HK-2 (cell line): ENCODE data around the gene ADK.

Experiments used
- DNase-seq: peaks from one replicate; pipeline ENCODE4 v3.0.0-alpha.2; 2018; ENCODE audit not compliant: unreplicated experiment

The ADK gene

DNA sequence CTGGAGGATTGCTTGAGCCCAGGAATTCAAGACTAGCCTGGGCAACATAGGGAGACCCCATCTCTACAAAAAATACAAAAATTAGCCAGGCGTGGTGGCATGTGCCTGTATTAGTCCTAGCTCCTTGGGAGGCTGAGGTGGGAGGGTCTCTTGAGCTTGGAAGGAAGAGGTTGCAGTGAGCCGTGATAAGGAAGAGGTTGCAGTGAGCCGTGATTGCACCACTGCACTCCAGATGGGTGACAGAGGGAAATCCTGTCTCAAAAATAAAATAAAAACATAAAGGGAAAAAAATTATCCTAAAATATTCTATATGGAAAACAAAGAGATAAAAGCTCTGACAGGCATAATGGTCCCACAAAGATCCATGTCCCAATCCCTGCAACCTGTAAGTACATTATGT lies 587.5 kb downstream of the ADK start:
- DNase-seq, result no peak

DNA sequence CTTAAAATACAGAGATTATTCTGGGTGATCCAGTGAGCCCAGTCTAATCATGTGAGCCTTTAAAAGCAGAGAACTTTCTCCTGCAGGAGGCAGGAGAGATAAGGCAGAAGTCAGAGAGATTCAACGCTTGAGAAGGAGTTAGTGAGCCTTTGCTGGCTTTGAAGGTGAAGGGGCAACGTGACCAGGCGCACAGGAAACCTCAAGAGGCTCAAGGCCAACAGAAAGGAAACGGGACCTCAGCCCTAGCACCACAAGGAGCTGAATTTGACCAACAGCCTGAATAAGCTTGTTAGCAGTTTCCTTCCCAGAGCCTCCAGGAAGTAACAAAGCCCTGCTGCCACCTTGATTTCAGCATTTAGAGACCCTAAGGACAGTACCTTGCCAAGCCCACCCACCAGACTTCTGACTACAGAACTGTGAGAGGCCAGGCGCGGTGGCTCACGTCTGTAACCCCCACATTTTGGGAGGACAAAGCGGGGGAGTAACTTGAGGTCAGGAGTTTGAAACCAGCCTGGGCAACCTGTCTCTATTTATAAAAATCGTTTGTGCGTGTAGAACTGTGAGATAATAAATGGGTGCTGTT lies 588.1 kb downstream of the ADK start:
- no peak for DNase-seq

DNA sequence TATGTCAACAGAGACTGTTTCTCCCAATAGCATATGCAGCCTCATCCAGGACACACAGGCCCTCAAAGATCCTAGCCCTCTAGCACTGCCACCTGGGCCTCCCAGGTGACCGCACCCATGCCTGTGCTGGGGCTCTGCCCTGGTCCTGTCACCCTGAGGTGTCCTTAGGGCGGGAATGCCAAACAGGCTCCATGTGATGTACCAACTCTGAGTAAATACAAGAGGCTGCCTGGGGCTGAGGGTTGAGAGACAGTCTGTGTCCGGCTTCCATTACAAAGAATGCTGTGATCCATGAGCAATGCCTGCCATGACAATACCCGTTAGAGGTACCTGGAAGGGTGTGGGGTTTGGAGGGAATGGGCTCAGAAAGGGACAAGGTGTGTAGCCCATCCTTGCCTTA lies 592.4 kb downstream of the ADK start:
- no peak for DNase-seq

DNA sequence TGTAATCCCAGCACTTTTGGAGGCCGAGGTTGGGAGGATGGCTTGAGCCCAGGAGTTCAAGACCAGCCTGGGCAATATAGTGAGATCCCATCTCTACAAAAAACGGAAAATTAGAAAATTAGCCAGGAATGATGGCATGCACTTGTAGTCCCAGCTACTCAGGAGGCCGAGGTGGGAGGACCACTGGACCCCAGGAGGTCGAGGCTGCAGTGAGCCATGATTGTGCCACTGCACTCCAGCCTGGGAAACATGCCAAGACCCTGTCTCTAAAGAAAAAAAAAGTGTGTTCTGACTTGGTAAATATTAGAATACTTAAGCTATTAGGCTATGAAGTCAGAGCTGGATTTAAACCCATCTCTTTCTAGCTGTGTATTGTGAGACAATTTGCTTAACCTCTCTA lies 594.4 kb downstream of the ADK start:
- DNase-seq, result no peak

DNA sequence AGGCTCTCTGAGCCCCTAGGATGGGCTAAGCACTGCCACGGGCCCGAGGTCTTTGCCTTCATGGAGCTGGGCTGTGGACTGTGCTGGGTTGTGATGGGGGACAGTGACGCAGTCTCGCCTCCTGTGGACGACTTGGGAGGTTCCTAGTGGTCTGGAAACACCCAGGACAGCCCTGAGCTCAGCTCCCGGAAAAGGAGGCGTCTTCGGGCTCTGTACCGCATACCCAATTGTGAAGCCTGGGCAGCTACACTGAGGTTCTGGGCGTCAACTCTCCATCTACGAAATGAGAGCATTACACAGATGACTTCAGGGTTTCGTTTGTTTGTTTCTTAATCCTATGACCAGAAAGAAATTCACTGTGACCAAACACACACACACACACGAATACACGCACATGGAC lies 595.8 kb downstream of the ADK start:
- no peak for DNase-seq

DNA sequence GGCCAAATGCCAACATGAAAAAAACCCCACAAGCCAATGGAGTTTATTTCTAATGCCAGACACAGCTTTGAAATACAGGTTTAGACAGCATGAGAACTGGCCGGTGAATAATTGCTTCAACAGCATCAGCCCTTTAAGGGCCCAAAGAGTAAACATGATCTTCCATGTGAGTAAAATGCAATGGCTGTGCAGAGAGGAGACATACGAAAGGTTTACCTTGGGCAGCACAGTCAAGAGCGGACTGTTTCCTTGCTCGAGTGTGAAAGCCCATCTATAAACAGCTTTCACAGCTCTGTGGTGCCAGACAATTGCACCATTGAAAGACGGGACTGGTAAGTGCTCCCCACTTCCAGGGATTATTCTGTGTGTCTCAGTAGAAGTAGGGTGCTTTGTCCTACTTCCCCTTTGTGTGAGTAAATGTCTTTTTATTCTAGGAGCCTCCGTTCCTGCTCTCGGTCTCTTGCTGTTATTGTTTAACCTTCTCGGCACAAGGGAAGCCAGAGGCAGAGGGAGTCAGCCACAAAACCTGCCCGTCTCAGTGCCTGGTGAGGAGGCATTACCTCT lies 597.5 kb downstream of the ADK start:
- no peak for DNase-seq

GRCh38 chr10:74750848-74751274 lies 599.8 kb downstream of the ADK start:
- DNase-seq, result no peak

GRCh38 chr10:74752371-74753040 lies 601.5 kb downstream of the ADK start:
- DNase-seq, result no peak

DNA sequence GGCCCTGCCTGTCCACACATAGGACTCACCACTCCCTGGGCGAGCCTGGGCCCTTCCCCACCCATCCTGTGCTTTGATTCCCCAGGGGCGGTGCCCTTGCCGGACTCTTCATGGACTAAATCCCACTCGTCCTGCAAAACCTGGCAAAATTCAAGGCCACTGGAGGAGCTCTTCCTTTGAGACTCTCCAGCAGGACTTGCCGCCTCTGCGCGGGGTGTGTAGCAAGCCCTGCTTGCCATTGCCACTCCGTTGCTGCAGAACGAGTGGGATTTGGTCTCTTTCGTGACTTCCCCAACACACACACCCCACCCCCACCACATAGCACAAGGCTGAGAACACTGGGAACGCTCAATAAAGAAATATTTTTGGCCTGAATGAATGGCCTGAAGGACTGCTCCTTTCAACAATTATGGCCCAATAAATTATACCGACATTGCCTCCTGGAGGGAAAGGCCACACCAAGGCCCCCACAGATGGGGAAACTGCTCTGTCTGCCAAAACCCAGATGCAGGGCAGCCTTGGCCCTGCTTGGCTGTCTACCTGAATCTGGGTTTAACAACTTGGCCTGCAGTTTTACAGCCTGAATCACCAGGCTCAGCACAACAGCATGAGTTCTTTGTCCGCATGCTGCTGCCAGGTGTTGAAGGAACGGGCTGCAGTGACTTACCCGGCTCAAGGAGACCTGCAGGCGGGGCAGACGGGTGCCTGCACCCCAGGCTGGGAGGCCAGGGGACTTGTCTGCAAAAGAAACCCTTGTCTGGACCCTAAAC lies 602.6 kb downstream of the ADK start:
- no peak for DNase-seq

GRCh38 chr10:74754381-74754821 lies 603.4 kb downstream of the ADK start:
- DNase-seq, result no peak

GRCh38 chr10:74755273-74755672 lies 604.3 kb downstream of the ADK start:
- no peak for DNase-seq
